Activated CD8-positive, alpha-beta memory T cell treated with anti-CD3 and anti-CD28 coated beads for 4 hours (primary cell): ENCODE results near the gene MRPL50.
A peak's percentile ranks its signal among the peaks of the same experiment; 100 is the strongest.

Experiments used
- DNase-seq, 2 donors: peaks; one replicate each; pipeline ENCODE4 v3.0.0-alpha.2; 2020; ENCODE audit warnings: low read depth in 2 of 2

Gene MRPL50

DNA sequence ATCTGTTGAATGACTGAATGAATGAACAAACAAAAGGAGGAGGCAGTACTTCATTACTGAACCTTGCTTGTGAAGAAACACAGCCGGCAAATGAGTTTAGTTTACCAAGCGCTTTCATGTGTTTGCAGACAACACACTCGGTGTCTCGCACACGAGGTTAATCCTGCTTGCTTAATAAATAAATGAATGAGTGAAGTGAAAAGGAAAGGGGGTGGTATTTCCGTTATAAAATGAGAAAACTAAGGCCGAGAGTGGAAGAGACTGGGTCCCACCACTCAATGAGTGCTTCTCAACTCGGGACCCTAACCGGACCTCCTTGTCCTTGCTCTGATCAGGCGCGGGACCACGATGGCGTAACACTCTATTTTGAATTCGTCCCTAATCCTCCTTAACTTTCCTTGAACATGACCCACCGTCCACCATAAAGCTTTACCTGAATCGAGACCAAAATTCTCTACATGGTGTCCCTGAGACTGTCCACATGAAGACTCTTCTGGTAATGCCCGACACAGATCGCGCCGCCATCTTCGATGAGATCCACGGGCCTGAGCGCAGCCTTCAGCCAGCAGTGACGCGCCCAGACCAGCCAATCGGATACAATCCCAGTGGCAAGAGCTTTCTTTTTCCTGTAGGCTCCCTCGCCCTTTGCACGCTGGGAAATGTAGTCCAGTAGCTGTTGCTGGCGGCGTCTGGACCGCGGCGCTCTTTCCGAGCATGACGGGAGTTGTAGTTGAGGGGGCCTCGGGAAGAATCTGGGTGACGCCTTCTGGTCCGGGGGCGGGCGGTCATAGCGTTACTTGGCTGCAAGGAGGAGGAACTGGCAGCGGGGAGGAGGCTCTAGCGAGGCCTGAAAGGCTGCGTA lies at the start of gene MRPL50, which contains the start of gene ZNF189:
Gene MRPL50, minus strand, starts transcription at position 551 of the 862 bp plus-strand sequence. Its CDS starts 26 bp downstream, at position 525.
Gene ZNF189, plus strand, starts transcription at position 784 of the 862 bp plus-strand sequence. CDS start 306 bp downstream, outside the sequence.
- DNase-seq = peak; percentile 92 to 96

DNA sequence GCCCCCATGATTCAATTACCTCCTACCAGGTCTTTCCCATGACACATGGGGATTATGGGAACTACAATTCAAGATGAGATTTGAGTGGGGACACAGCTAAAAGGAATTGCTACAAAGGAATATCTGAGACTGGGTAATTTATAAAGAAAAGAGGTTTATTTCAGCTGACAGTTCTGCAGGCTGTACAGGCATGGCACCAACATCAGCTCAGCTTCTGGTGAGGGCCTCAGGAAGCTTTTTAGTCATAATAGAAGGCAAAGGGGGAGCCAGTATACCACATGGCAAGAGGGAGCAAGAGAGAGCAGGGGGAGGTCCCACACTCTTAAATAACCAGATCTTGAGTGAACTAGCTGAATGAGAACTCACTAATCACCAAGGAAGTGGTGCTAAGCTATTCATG lies 48.3 kb upstream of the MRPL50 start:
- no peak for DNase-seq

DNA sequence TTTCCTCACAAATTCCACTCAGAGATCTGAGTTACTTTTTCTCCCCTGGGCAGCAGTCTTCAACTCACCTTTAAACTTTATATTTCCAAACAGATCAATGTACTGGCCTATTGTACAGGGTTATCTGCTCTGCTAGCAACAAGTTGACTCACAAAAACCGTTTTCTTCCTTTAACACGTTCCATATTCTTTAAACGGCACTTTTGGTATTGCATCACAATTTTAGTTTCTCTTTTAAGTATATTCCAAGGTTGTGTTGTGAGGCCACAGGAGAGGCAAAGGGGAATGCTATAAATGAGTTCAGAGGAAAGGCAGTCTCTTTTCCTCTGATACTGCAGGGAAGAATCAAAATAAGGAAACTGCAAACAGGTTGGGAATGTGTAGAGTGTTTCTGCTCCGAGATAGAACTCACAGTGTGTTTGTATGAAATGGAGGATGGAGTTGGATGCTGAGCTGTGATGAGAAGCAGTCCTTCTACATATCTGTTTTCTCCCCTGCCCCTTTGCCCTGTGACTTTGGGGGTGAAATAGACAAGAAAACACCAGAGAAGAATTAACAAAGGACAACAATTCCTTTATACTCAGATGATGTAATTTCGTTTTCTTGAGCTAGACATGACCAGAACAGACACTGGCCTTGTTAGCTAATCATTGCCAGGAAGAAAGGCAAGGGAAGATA lies 47.1 kb upstream of the MRPL50 start:
- no peak for DNase-seq

DNA sequence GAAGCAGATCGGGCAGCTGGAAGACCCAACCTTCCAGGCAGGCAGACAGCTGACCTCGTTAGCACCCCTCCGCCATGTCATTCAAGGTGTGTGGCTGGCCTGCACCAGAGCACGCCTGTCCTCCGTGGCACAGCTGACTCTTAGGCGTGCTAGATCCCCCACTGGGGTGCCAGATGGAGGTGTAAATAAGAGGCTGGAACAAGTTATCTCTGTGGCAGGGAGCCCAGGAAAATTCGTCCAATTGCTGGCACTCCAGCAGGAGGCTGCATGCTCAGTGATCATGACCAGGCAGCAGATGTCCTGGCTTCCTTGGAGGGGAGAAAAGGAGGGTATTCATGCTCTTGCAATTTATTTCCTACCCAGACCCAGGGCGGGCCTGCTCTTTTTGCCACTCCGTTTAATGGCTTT lies 45.0 kb upstream of the MRPL50 start:
- no peak for DNase-seq

DNA sequence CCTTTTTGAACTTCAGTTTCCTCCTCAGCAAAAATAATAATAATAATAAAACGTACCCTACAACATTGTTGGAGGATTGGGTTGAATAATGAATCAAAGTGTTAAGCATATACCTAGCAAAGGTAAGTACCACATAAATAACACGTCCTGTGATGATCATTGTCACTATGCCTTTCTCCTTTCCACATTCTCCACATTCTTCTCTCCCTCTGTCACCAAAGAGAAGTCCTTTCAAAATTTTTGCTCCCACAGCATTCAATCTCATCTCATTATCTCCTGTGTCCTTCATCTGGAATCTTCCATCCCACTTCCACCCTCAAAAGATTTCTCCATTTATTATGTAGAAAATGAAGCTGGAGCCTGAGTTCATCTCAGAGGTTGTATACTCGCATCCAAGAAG lies 44.3 kb upstream of the MRPL50 start:
- DNase-seq = no peak

GRCh38 chr9:101442318-101442717 lies 43.9 kb upstream of the MRPL50 start:
- no peak for DNase-seq

- DNase-seq = no peak
These were observed 42.4 kb upstream of the MRPL50 start for GRCh38 chr9:101440714-101441230.

GRCh38 chr9:101438523-101438922 lies 40.1 kb upstream of the MRPL50 start:
- no peak for DNase-seq

DNA sequence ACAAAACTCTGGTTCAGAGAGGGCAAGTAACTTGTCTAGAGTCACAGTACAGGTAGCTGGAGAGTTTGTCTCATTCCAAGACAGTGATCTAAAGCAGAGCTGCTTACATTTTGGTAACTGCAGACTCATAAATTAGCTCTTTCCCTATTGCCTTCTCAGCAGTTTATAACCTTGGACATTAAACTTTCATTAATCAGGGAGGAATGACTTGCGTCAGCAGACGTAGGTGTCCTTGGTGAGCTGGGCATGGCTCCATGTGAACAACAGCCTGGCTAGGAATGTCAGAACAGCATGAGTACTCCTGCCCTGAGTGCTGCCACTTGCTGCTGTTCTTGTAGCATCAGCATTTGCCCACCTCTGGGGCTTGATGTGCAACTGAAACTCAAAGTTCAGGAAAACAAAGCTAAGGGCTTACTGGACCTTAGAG lies 39.4 kb upstream of the MRPL50 start:
- DNase-seq = no peak

- no peak for DNase-seq
These were observed 37.2 kb upstream of the MRPL50 start, which contains the start of gene ALDOB for GRCh38 chr9:101435601-101436079. ALDOB (minus strand) TSS chr9:101435774; CDS start chr9:101430887, 4,887 bp downstream.

- no peak for DNase-seq
These were observed 36.6 kb upstream of the MRPL50 start for GRCh38 chr9:101434998-101435397.

DNA sequence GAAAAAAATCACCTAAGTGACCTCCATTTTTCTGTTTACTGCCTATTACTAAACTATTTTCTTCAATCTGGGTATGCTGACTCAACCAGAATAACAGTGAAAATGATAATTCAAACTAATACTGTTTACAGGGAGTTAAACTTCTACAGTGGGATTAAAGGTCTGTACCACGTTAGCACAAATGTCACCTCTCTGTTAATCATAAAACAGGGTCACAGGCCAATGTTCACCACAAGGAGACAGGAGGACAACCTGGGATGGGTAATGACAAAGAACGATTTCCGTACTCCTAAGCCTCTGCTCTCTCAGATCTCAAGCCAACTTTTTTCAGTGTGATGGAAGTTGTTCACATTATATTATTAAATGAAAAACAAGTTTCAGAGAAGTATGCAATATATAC lies 34.8 kb upstream of the MRPL50 start:
- DNase-seq = no peak

DNA sequence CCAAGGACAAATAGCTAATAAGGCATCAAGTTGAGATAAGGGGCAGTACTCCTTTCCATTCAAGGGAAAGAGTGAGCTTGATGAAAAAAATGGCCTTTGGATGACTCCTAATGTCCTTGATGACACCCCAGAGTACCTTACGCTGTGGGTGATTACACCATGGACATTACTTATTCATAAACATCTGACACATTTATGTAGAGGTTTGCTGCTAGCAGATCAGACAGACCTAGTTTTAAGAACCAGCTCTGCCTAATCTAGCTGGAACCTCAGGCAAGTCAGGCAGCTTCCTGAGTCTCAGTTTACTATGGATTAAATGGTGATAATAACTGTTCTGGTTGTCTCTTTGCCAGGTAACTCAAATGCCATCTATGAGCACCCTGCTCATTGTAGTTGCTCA lies 34.3 kb upstream of the MRPL50 start:
- no peak for DNase-seq

DNA sequence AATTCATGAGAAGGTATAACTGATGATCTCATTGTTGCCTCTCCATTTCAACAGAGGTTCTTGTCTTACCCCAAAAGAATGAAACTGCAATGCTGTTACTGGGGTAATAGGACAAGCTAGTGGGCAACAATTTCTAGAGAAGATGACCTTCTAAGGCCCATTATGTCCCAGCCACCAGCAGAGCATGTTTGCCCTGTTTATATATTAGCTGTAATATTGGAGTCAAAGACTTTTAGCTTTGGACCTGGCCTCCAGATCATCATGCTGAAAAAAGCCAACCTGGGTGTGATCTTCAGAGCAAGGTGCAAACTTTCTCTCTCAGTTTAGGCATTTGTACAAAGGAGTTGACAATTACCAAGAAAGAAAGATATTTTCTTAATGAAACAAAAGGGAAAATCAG lies 33.8 kb upstream of the MRPL50 start:
- DNase-seq = no peak

- no peak for DNase-seq
These were observed 31.3 kb upstream of the MRPL50 start for GRCh38 chr9:101429736-101430135.

GRCh38 chr9:101428909-101429308 lies 30.5 kb upstream of the MRPL50 start:
- no peak for DNase-seq

- no peak for DNase-seq
These were observed 29.7 kb upstream of the MRPL50 start for GRCh38 chr9:101427957-101428655.

GRCh38 chr9:101427358-101427757 lies 28.9 kb upstream of the MRPL50 start:
- no peak for DNase-seq

DNA sequence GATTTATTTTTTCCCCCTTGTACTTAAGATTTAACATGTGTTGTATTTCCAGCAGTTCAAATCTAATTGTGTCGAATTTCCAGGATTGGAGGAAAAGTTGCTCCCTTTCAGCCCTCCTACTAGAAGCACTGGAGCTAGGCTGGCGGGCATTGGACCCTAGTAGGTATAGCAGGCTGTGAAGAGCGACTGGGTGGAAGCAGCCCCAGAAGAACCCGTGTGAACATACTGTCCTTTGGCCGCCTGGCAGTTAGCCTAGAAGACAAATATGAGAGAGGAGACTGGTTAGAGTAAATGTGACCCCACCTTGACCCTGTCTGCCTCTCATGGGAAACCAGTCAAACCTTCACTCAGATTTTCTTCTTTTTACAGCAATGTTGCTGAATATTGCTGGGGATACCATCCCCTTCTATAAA lies 23.2 kb upstream of the MRPL50 start:
- no peak for DNase-seq

- no peak for DNase-seq
These were observed 21.4 kb upstream of the MRPL50 start for GRCh38 chr9:101419863-101420262.

GRCh38 chr9:101418518-101419430 lies 20.4 kb upstream of the MRPL50 start:
- no peak for DNase-seq
